ENCODE results near the gene QRFP.

The QRFP gene

GRCh38 chr9:130940693-130941576 lies 44.3 kb upstream of the QRFP start:
- Histone ChIP-seq H2AFZ (ENCODE audit: low read length) (no peak overlapping the region), H3K27me3 (replicated peaks; ENCODE audit: insufficient read depth, low read length) (peaks cover 89% of the 10 kb centered on the region), H3F3A (ENCODE audit: insufficient read depth, low read length) (no peaks in the 10 kb centered on the region), H3K9me3 (replicated peaks; ENCODE audit: insufficient read depth, low read length) (no peaks in the 10 kb centered on the region), H4K20me1 (ENCODE audit: insufficient read depth, low read length) (no peaks in the 10 kb centered on the region), H3K4me2 (ENCODE audit: low read depth, low read length) (no peak overlapping the region), H3K4me1 (ENCODE audit: low read length) (no peaks in the 10 kb centered on the region), H3K9ac (ENCODE audit: low read length) (no peak overlapping the region), H3K9me2 (replicated peaks; ENCODE audit: insufficient read depth, low read length) (no peaks in the 10 kb centered on the region), H3K79me2 (ENCODE audit: low read length) (no peaks in the 10 kb centered on the region), H3K36me3 (replicated peaks; ENCODE audit: insufficient read depth, low read length) (no peaks in the 10 kb centered on the region), H3K4me3 (ENCODE audit: low read length) (no peak overlapping the region), H3K27ac (ENCODE audit: low read length) (no peak overlapping the region)
- peak; percentile 54 for DNase-seq
- TF ChIP-seq EZH2 (optimal IDR thresholded peaks at IDR 0.05; ENCODE audit: low read depth, low read length) (no peak), EZH2phosphoT487 (IDR thresholded peaks at IDR 0.05; ENCODE audit: low read length) (no peak), CTCF (IDR thresholded peaks at IDR 0.05; ENCODE audit: low read length) (peak; percentile 82)

- no peaks in the 10 kb centered on the region for H3K79me2 ChIP-seq (ENCODE audit: low read length)
- no peaks in the 10 kb centered on the region for H4K20me1 ChIP-seq (ENCODE audit: insufficient read depth, low read length)
- no peaks in the 10 kb centered on the region for H3K4me1 ChIP-seq (ENCODE audit: low read length)
- no peak for DNase-seq
- H2AFZ ChIP-seq (ENCODE audit: low read length) = no peak overlapping the region
- H3K4me2 ChIP-seq (ENCODE audit: low read depth, low read length) = no peak overlapping the region
- no peaks in the 10 kb centered on the region for H3F3A ChIP-seq (ENCODE audit: insufficient read depth, low read length)
- H3K9me3 ChIP-seq (replicated peaks; ENCODE audit: insufficient read depth, low read length) = no peaks in the 10 kb centered on the region
- no peak overlapping the region for H3K27ac ChIP-seq (ENCODE audit: low read length)
- H3K27me3 ChIP-seq (replicated peaks; ENCODE audit: insufficient read depth, low read length) = peaks cover 89% of the 10 kb centered on the region
- no peak overlapping the region for H3K9ac ChIP-seq (ENCODE audit: low read length)
- no peaks in the 10 kb centered on the region for H3K36me3 ChIP-seq (replicated peaks; ENCODE audit: insufficient read depth, low read length)
- TF ChIP-seq CTCF (IDR thresholded peaks at IDR 0.05; ENCODE audit: low read length) (no peak), EZH2phosphoT487 (IDR thresholded peaks at IDR 0.05; ENCODE audit: low read length) (no peak), EZH2 (optimal IDR thresholded peaks at IDR 0.05; ENCODE audit: low read depth, low read length) (peak; percentile 78)
- no peaks in the 10 kb centered on the region for H3K9me2 ChIP-seq (replicated peaks; ENCODE audit: insufficient read depth, low read length)
- no peak overlapping the region for H3K4me3 ChIP-seq (ENCODE audit: low read length)
These were observed 43.5 kb upstream of the QRFP start for GRCh38 chr9:130940027-130940549.

- H3K9me2 ChIP-seq (replicated peaks; ENCODE audit: insufficient read depth, low read length) = no peaks in the 10 kb centered on the region
- H3K4me2 ChIP-seq (ENCODE audit: low read depth, low read length) = no peak overlapping the region
- DNase-seq = no peak
- no peaks in the 10 kb centered on the region for H3K4me1 ChIP-seq (ENCODE audit: low read length)
- H2AFZ ChIP-seq (ENCODE audit: low read length) = no peak overlapping the region
- no peaks in the 10 kb centered on the region for H4K20me1 ChIP-seq (ENCODE audit: insufficient read depth, low read length)
- peaks cover 89% of the 10 kb centered on the region for H3K27me3 ChIP-seq (replicated peaks; ENCODE audit: insufficient read depth, low read length)
- no peak overlapping the region for H3K9ac ChIP-seq (ENCODE audit: low read length)
- no peaks in the 10 kb centered on the region for H3K36me3 ChIP-seq (replicated peaks; ENCODE audit: insufficient read depth, low read length)
- H3F3A ChIP-seq (ENCODE audit: insufficient read depth, low read length) = no peaks in the 10 kb centered on the region
- no peak overlapping the region for H3K4me3 ChIP-seq (ENCODE audit: low read length)
- H3K27ac ChIP-seq (ENCODE audit: low read length) = no peak overlapping the region
- no peaks in the 10 kb centered on the region for H3K79me2 ChIP-seq (ENCODE audit: low read length)
- no peak for TF ChIP-seq EZH2phosphoT487 (IDR thresholded peaks at IDR 0.05; ENCODE audit: low read length)
- TF ChIP-seq EZH2 (optimal IDR thresholded peaks at IDR 0.05; ENCODE audit: low read depth, low read length) = no peak
- TF ChIP-seq CTCF (IDR thresholded peaks at IDR 0.05; ENCODE audit: low read length) = no peak
- no peaks in the 10 kb centered on the region for H3K9me3 ChIP-seq (replicated peaks; ENCODE audit: insufficient read depth, low read length)
These were observed 42.9 kb upstream of the QRFP start for GRCh38 chr9:130939405-130940026.
